Neural progenitor cell (in vitro differentiated cells): Measurements from ENCODE around the gene SLC26A8. TPM values are rescaled to one million over a fixed set of nuclear protein-coding genes. Genes with fewer than 3 reads are reported as not detected.

Experiments
- DNase-seq: peaks from one replicate; pipeline ENCODE4 v3.0.0-alpha.2; 2016; ENCODE audit warnings: low spot score
- H2AFZ ChIP-seq: fragments of 200-600 bp; sonication (generic); replicated peaks from 2 replicates; pipeline ENCODE4 v1.6.1; 2016; ENCODE audit warnings: antibody characterized with exemption
- H3F3A ChIP-seq: fragments of 200-600 bp; sonication (generic); 2 replicates; pipeline ENCODE4 v1.6.1; 2016; ENCODE audit warnings: antibody characterized with exemption, low read depth
- H3K27ac ChIP-seq: fragments of 200-600 bp; sonication (generic); 2 replicates; pipeline ENCODE4 v1.5.1; 2016; ENCODE audit warnings: mild to moderate bottlenecking
- H3K27me3 ChIP-seq: fragments of 200-600 bp; sonication (generic); 2 replicates; pipeline ENCODE4 v1.6.1; 2016; ENCODE audit warnings: mild to moderate bottlenecking, moderate library complexity
- H3K36me3 ChIP-seq: fragments of 200-600 bp; sonication (generic); 2 replicates; pipeline ENCODE4 v1.5.1; 2016
- H3K4me1 ChIP-seq: fragments of 200-600 bp; sonication (generic); 2 replicates; pipeline ENCODE4 v1.6.1; 2016; ENCODE audit warnings: mixed run types
- H3K4me2 ChIP-seq: fragments of 200-600 bp; sonication (generic); 2 replicates; pipeline ENCODE4 v1.6.1; 2016
- H3K4me3 ChIP-seq: fragments of 200-600 bp; sonication (generic); 2 replicates; pipeline ENCODE4 v1.5.1; 2016
- H3K79me2 ChIP-seq: fragments of 200-600 bp; sonication (generic); 2 replicates; pipeline ENCODE4 v1.6.1; 2016; ENCODE audit warnings: low read depth
- H3K9ac ChIP-seq: fragments of 200-600 bp; sonication (generic); 2 replicates; pipeline ENCODE4 v1.6.1; 2016
- H3K9me3 ChIP-seq: fragments of 200-600 bp; sonication (generic); 2 replicates; pipeline ENCODE4 v1.5.1; 2016; ENCODE audit warnings: low read depth
- H4K20me1 ChIP-seq: fragments of 200-600 bp; sonication (generic); 2 replicates; pipeline ENCODE4 v1.6.1; 2016; ENCODE audit warnings: low read depth
- H3K27ac Mint-ChIP-seq: 3 replicates; pipeline ENCODE4 v1.8.0; 2021; ENCODE audit warnings: mixed read lengths
- H3K27me3 Mint-ChIP-seq: 2 replicates; pipeline ENCODE4 v1.8.0; 2022; ENCODE audit warnings: low read depth, mild to moderate bottlenecking, inconsistent platforms, moderate library complexity, mixed read lengths; ENCODE audit not compliant: insufficient read depth
- H3K36me3 Mint-ChIP-seq: 3 replicates; pipeline ENCODE4 v1.8.0; 2021; ENCODE audit warnings: mixed read lengths
- H3K4me1 Mint-ChIP-seq: 3 replicates; pipeline ENCODE4 v1.8.0; 2021; ENCODE audit warnings: mixed read lengths
- H3K4me3 Mint-ChIP-seq: 3 replicates; pipeline ENCODE4 v1.8.0; 2021; ENCODE audit warnings: mild to moderate bottlenecking, moderate library complexity, mixed read lengths
- H3K9me3 Mint-ChIP-seq: 3 replicates; pipeline ENCODE4 v1.8.0; 2020; ENCODE audit warnings: mixed read lengths
- CTCF ChIP-seq: fragments of 200-600 bp; sonication (generic); IDR thresholded peaks from 2 replicates; pipeline ENCODE4 v1.5.1; 2017; ENCODE audit warnings: antibody characterized with exemption, mild to moderate bottlenecking
- EZH2 ChIP-seq: fragments of 200-600 bp; sonication (generic); IDR thresholded peaks from 2 replicates; pipeline ENCODE4 v1.6.1; 2017; ENCODE audit warnings: antibody characterized with exemption, mild to moderate bottlenecking, moderate library complexity
- EZH2phosphoT487 ChIP-seq: fragments of 200-600 bp; sonication (generic); IDR thresholded peaks from 2 replicates; pipeline ENCODE4 v1.6.1; 2017; ENCODE audit warnings: antibody characterized with exemption
- total RNA-seq: library from RNA; depleted of rRNA; stranded (reverse); fragments of >200 nt; gene quantifications from 2 replicates; pipeline ENCODE4 v1.2.3, GENCODE V29; 2015; ENCODE audit warnings: low replicate concordance

SLC26A8 gene
- total RNA-seq, 1 donor from 2014 or later = 0.13 TPM

- Mint-ChIP-seq H3K4me1 (peaks cover 18% of the 10 kb centered on the region), H3K36me3 (peaks cover 5% of the 10 kb centered on the region), H3K9me3 (no peaks in the 10 kb centered on the region), H3K27ac (no peak overlapping the region), H3K4me3 (no peak overlapping the region), H3K27me3 (no peaks in the 10 kb centered on the region)
- Histone ChIP-seq H2AFZ (no peak overlapping the region), H3F3A (no peaks in the 10 kb centered on the region), H3K4me3 (no peak overlapping the region), H3K27me3 (no peaks in the 10 kb centered on the region), H3K9ac (no peak overlapping the region), H3K27ac (no peak overlapping the region), H3K4me1 (peaks cover 7% of the 10 kb centered on the region), H3K9me3 (no peaks in the 10 kb centered on the region), H3K4me2 (no peak overlapping the region), H4K20me1 (peaks cover 36% of the 10 kb centered on the region), H3K36me3 (no peaks in the 10 kb centered on the region), H3K79me2 (peaks cover 37% of the 10 kb centered on the region)
- no peak for DNase-seq
- no peak for TF ChIP-seq EZH2
Observed at GRCh38 chr6:36068586-36068985, 44.1 kb upstream of the SLC26A8 start.

GRCh38 chr6:36068012-36068392 is 43.6 kb upstream of the SLC26A8 start:
- Mint-ChIP-seq H3K4me3 (no peak overlapping the region), H3K27ac (no peak overlapping the region), H3K36me3 (peaks cover 5% of the 10 kb centered on the region), H3K9me3 (no peaks in the 10 kb centered on the region), H3K4me1 (peaks cover 18% of the 10 kb centered on the region), H3K27me3 (no peaks in the 10 kb centered on the region)
- H3K9me3 ChIP-seq = no peaks in the 10 kb centered on the region
- H3K9ac ChIP-seq = no peak overlapping the region
- H2AFZ ChIP-seq = no peak overlapping the region
- no peaks in the 10 kb centered on the region for H3K27me3 ChIP-seq
- no peaks in the 10 kb centered on the region for H3F3A ChIP-seq
- peaks cover 43% of the 10 kb centered on the region for H3K79me2 ChIP-seq
- peaks cover 36% of the 10 kb centered on the region for H4K20me1 ChIP-seq
- no peak for TF ChIP-seq CTCF
- TF ChIP-seq EZH2 = no peak
- no peak for TF ChIP-seq EZH2phosphoT487
- H3K4me2 ChIP-seq = no peak overlapping the region
- no peak for DNase-seq
- peaks cover 7% of the 10 kb centered on the region for H3K4me1 ChIP-seq
- H3K27ac ChIP-seq = no peak overlapping the region
- H3K4me3 ChIP-seq = no peak overlapping the region
- H3K36me3 ChIP-seq = no peaks in the 10 kb centered on the region

- Histone ChIP-seq H3K4me3 (no peak overlapping the region), H3K27ac (no peak overlapping the region), H3K9me3 (no peaks in the 10 kb centered on the region), H2AFZ (no peak overlapping the region), H3K79me2 (peaks cover 48% of the 10 kb centered on the region), H3K9ac (no peak overlapping the region), H3K4me2 (no peak overlapping the region), H3F3A (no peaks in the 10 kb centered on the region), H3K36me3 (no peaks in the 10 kb centered on the region), H3K4me1 (peaks cover 7% of the 10 kb centered on the region), H4K20me1 (peaks cover 36% of the 10 kb centered on the region), H3K27me3 (no peaks in the 10 kb centered on the region)
- Mint-ChIP-seq H3K36me3 (peaks cover 3% of the 10 kb centered on the region), H3K27me3 (no peaks in the 10 kb centered on the region), H3K4me1 (peaks cover 18% of the 10 kb centered on the region), H3K4me3 (no peak overlapping the region), H3K27ac (no peak overlapping the region), H3K9me3 (no peaks in the 10 kb centered on the region)
- no peak for TF ChIP-seq EZH2phosphoT487
- TF ChIP-seq EZH2 = no peak
- no peak for TF ChIP-seq CTCF
- DNase-seq = no peak
Observed at GRCh38 chr6:36067374-36068011, 43.1 kb upstream of the SLC26A8 start.

GRCh38 chr6:36066817-36067216 is 42.4 kb upstream of the SLC26A8 start:
- no peaks in the 10 kb centered on the region for H3F3A ChIP-seq
- H3K27ac ChIP-seq = no peak overlapping the region
- H3K9me3 ChIP-seq = no peaks in the 10 kb centered on the region
- DNase-seq = no peak
- no peaks in the 10 kb centered on the region for H3K27me3 ChIP-seq
- peaks cover 36% of the 10 kb centered on the region for H4K20me1 ChIP-seq
- TF ChIP-seq CTCF (no peak), EZH2 (no peak), EZH2phosphoT487 (no peak)
- H3K27me3 Mint-ChIP-seq = no peaks in the 10 kb centered on the region
- no peaks in the 10 kb centered on the region for H3K36me3 ChIP-seq
- no peak overlapping the region for H3K9ac ChIP-seq
- H3K4me1 ChIP-seq = peaks cover 7% of the 10 kb centered on the region
- no peak overlapping the region for H3K27ac Mint-ChIP-seq
- H3K4me3 Mint-ChIP-seq = no peak overlapping the region
- H2AFZ ChIP-seq = no peak overlapping the region
- H3K36me3 Mint-ChIP-seq = peaks cover 3% of the 10 kb centered on the region
- peaks cover 48% of the 10 kb centered on the region for H3K79me2 ChIP-seq
- no peak overlapping the region for H3K4me3 ChIP-seq
- peaks cover 18% of the 10 kb centered on the region for H3K4me1 Mint-ChIP-seq
- no peak overlapping the region for H3K4me2 ChIP-seq
- H3K9me3 Mint-ChIP-seq = no peaks in the 10 kb centered on the region
